GM12875 (cell line): ENCODE measurements around the gene DMTF1.

Experiments
- H3K4me3 ChIP-seq: one replicate; pipeline ENCODE4 v1.5.1; 2011; ENCODE audit warnings: low read depth, low read length, control low read depth
- CTCF ChIP-seq: IDR thresholded peaks from 2 replicates; pipeline ENCODE4 v1.5.1; 2011; ENCODE audit warnings: low read depth, mild to moderate bottlenecking, control low read depth, inconsistent platforms, low read length, moderate library complexity, borderline replicate concordance; ENCODE audit not compliant: insufficient read depth

DMTF1 gene

GRCh38 chr7:87129332-87129731 lies 22.9 kb upstream of the DMTF1 start:
- no peak overlapping the region for H3K4me3 ChIP-seq
- TF ChIP-seq CTCF: no peak

- H3K4me3 ChIP-seq: no peak overlapping the region
- TF ChIP-seq CTCF: no peak
Measured at GRCh38 chr7:87129848-87130247, 22.4 kb upstream of the DMTF1 start.

GRCh38 chr7:87131771-87132170 lies 20.5 kb upstream of the DMTF1 start:
- TF ChIP-seq CTCF: no peak
- H3K4me3 ChIP-seq: no peak overlapping the region

GRCh38 chr7:87137271-87137670 lies 15.0 kb upstream of the DMTF1 start:
- no peak for TF ChIP-seq CTCF
- H3K4me3 ChIP-seq: no peak overlapping the region

GRCh38 chr7:87139514-87139913 lies 12.7 kb upstream of the DMTF1 start:
- no peak overlapping the region for H3K4me3 ChIP-seq
- TF ChIP-seq CTCF: no peak

GRCh38 chr7:87140271-87140748 lies 11.9 kb upstream of the DMTF1 start:
- TF ChIP-seq CTCF: no peak
- no peak overlapping the region for H3K4me3 ChIP-seq

GRCh38 chr7:87144173-87144657 lies 8.0 kb upstream of the DMTF1 start:
- TF ChIP-seq CTCF: no peak
- H3K4me3 ChIP-seq: no peak overlapping the region
